Heart left ventricle (tissue), 16 donors: Measurements from ENCODE around the gene GLIPR1L1. TPM values are rescaled to one million over a fixed set of nuclear protein-coding genes. Genes with fewer than 3 reads are reported as not detected.

Experiments
- ATAC-seq, 4 donors: fragments of 200-7000 bp; cut with Tn5 transposase; one replicate each; pipeline ENCODE4 v1.9.1; 2020 to 2022; ENCODE audit warnings: moderate library complexity in 4 of 4, mild to moderate bottlenecking in 3 of 4, moderate number of reproducible peaks in 1 of 4
- DNase-seq, 5 donors: peaks; one replicate each; pipeline ENCODE4 v3.0.0-alpha.2; 2020
- H3K27ac ChIP-seq, 12 donors: fragments of 200-600 bp; sonication (generic) in 4 of 12; one replicate each; pipeline versions ENCODE4 v1.5.0 to v1.8.0; 2016 to 2022; ENCODE audit warnings: mild to moderate bottlenecking in 2 of 12
- H3K27me3 ChIP-seq, 9 donors: fragments of 200-600 bp; sonication (generic) in 2 of 9; one replicate each; pipeline versions ENCODE4 v1.5.1 to v1.8.0; 2016 to 2022; ENCODE audit warnings: mild to moderate bottlenecking in 3 of 9
- H3K36me3 ChIP-seq, 9 donors: fragments of 200-600 bp; sonication (generic) in 2 of 9; one replicate each; pipeline versions ENCODE4 v1.5.0 to v1.8.0; 2018 to 2022; ENCODE audit warnings: mild to moderate bottlenecking in 2 of 9
- H3K4me1 ChIP-seq, 12 donors: fragments of 200-600 bp; sonication (generic) in 4 of 12; one replicate each; pipeline versions ENCODE4 v1.5.0 to v1.8.0; 2016 to 2022; ENCODE audit warnings: mild to moderate bottlenecking in 3 of 12
- H3K4me3 ChIP-seq, 12 donors: fragments of 200-600 bp; sonication (generic) in 4 of 12; one replicate each; pipeline versions ENCODE4 v1.5.0 to v1.8.0; 2017 to 2022; ENCODE audit warnings: mild to moderate bottlenecking in 9 of 12, moderate library complexity in 4 of 12
- H3K9me3 ChIP-seq, 12 donors: fragments of 200-600 bp; sonication (generic) in 4 of 12; one replicate each; pipeline versions ENCODE4 v1.5.0 to v1.8.0; 2016 to 2022; ENCODE audit warnings: mild to moderate bottlenecking in 1 of 12
- POLR2A ChIP-seq, 2 donors: fragments of 450-650 bp; IDR thresholded peaks; one replicate each; pipeline ENCODE4 v1.6.1; 2017; ENCODE audit warnings: antibody characterized with exemption in 2 of 2, mild to moderate bottlenecking in 2 of 2, moderate library complexity in 2 of 2
- WGBS, 4 donors: extraction: QIAGEN DNeasy Blood & Tissue Kit in 2 of 4; methylation state at CpG; one replicate each; pipeline versions ENCODE4 v1.1.5 to v1.1.7; 2013 to 2018; 5-methylcytosine and 5-hydroxymethylcytosine counted together
- intact Hi-C, 10 donors: fragments of 100-400 bp; cut with DNase I; formaldehyde crosslinking; loops; one replicate each; pipeline versions ENCODE4 v1.11.1 to v1.14.2; 2022
- polyA plus RNA-seq, 2 donors: library from polyadenylated mRNA; stranded (reverse); fragments of 200-250 nt; gene quantifications; one replicate each; pipeline ENCODE4 v1.2.3, GENCODE V29; 2013
- total RNA-seq, 9 donors: library from RNA; depleted of rRNA in 2 of 9; stranded (reverse); fragments of >200 nt in 2 of 9; fragmentation: NEBNext Ultra II Directional in 3 of 9; extraction: Animal tissue kit (Norgen Biotek cat#: 25700) in 3 of 9; gene quantifications; one replicate each; pipeline versions ENCODE4 v1.1.0 to v1.2.4, GENCODE V29; 2016 to 2023
- TF ChIP-seq, protein P1 (sequence below), 12 donors: fragments of 200-600 bp; sonication (generic) in 4 of 12; IDR thresholded peaks; one replicate each; pipeline versions ENCODE4 v1.5.0 to v1.8.0; 2018 to 2022; ENCODE audit warnings: antibody characterized with exemption in 12 of 12, mild to moderate bottlenecking in 5 of 12
- donor health status: ischemic (EF 13 %, LVEDD 7.1; RV severe dilation, severe dysfunction).
- donor health status: healthy with polysubstance abuse.
- donor health status: DM: no; HTN: yes; CAD: no.
- donor health status: DM: no; HTN: no; CAD: no.
- donor health status: ischemic (EF 25% LVEDD 6.9; RV normal size, moderate dysfunction).
- donor health status: ischemic (EF 25% LVEDD 5.7; RV mildly dilated, moderate dysfunction).
- donor health status: healthy.
- donor health status: DM: yes; HTN: yes; CAD: no.
- donor health status: ischemic (EF 35%, LVEDD 5.7; RV mildly dilated, moderate dysfunction).
- donor health status: nonischemic (EF 11% LVEDD 7.7; RV severe dilation, severe dysfunction).
- donor health status: DM: yes; HTN: yes; CAD: no.
- donor health status: PGD.
- donor health status: ischemic (EF 29% LVEDD 5.4; RV normal size, mild dysfunction).
- donor health status: nonischemic (EF 23%, LVEDD 6.1; RV moderate dilation, normal function).

Gene GLIPR1L1
- total and polyA plus RNA-seq, 11 donors, result not detected

DNA sequence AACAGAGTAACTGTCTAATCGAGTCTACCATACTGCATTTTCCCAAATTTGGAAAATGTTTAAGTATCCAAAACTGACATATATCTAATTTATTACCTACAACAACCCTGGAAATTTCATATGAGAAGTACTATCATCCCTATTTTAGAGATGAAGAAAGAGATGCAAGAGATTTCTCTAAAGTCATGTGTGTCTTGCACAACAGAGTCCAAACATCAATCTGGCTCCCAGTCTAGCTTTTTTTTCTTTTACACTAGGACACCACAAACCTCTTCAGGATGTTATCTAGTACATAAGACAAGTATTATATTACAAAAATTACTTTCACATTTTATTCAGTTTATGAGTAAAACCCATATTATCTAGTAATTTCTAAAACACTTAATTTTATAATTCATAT is 43.5 kb upstream of the GLIPR1L1 start:
- Histone ChIP-seq H3K27ac (no peak overlapping the region), H3K27me3 (no peaks in the 10 kb centered on the region), H3K9me3 (no peaks in the 10 kb centered on the region), H3K4me1 (no peaks in the 10 kb centered on the region), H3K36me3 (peaks cover 0 to 3% (median 0%) of the 10 kb centered on the region in 9 donors), H3K4me3 (no peak overlapping the region)
- ATAC-seq, result no peak
- TF ChIP-seq, protein P1, sequence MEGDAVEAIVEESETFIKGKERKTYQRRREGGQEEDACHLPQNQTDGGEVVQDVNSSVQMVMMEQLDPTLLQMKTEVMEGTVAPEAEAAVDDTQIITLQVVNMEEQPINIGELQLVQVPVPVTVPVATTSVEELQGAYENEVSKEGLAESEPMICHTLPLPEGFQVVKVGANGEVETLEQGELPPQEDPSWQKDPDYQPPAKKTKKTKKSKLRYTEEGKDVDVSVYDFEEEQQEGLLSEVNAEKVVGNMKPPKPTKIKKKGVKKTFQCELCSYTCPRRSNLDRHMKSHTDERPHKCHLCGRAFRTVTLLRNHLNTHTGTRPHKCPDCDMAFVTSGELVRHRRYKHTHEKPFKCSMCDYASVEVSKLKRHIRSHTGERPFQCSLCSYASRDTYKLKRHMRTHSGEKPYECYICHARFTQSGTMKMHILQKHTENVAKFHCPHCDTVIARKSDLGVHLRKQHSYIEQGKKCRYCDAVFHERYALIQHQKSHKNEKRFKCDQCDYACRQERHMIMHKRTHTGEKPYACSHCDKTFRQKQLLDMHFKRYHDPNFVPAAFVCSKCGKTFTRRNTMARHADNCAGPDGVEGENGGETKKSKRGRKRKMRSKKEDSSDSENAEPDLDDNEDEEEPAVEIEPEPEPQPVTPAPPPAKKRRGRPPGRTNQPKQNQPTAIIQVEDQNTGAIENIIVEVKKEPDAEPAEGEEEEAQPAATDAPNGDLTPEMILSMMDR (IDR thresholded peaks at IDR 0.05), result no peak
- TF ChIP-seq POLR2A (IDR thresholded peaks at IDR 0.05), result no peak
- WGBS, 4 donors, result 88 to 93% (median 92%) methylated on average over 1 of the region's 1 CpG
- intact Hi-C loops, result loop anchor here in 1 of 10 donors (10.0 kb wide), 1 partner anchor 486 kb away; no protein-coding TSS in a partner anchor
- DNase-seq, result no peak

- WGBS, 4 donors, result 16 to 22% (median 20%) methylated on average over 3 of the region's 3 CpGs
- TF ChIP-seq POLR2A (IDR thresholded peaks at IDR 0.05), result no peak
- TF ChIP-seq, protein P1 (IDR thresholded peaks at IDR 0.05), result no peak
- H3K4me1 ChIP-seq, result no peaks in the 10 kb centered on the region
- no peaks in the 10 kb centered on the region for H3K9me3 ChIP-seq
- H3K27me3 ChIP-seq, result no peaks in the 10 kb centered on the region
- H3K27ac ChIP-seq, result no peak overlapping the region
- ATAC-seq (no peak), DNase-seq (no peak)
- H3K36me3 ChIP-seq, result peaks cover 0 to 6% (median 0%) of the 10 kb centered on the region in 9 donors
- H3K4me3 ChIP-seq, result no peak overlapping the region
- intact Hi-C loops, result loop anchor here in 1 of 10 donors (10.0 kb wide), 1 partner anchor 490 kb away; no protein-coding TSS in a partner anchor
Observed at GRCh38 chr12:75294336-75294735, 40.1 kb upstream of the GLIPR1L1 start.

DNA sequence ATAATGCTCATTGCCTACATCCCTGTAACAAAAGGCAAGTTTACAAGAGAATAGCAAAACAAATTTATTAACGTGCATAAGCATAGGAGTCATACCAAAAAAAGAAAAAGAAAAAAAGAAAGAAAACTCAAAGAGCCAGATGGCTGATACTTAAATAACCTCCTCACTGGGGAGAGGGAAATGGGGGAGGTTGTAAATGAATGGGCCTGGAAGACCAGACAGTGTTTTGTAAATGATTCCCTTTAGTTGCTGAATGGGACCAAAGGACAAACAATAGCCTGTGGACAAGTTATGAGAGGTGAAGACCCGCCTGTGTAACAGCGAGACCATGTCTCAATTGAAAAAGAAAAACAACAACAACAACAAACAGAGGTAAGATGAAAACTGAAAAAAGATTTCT is 39.7 kb upstream of the GLIPR1L1 start:
- intact Hi-C loops, result loop anchor here in 1 of 10 donors (10.0 kb wide), 1 partner anchor 490 kb away; no protein-coding TSS in a partner anchor
- no peak for ATAC-seq
- 59 to 70% (median 69%) methylated on average over 3 of the region's 3 CpGs for WGBS, 4 donors
- H3K27ac ChIP-seq, result no peak overlapping the region
- no peaks in the 10 kb centered on the region for H3K4me1 ChIP-seq
- H3K36me3 ChIP-seq, result peaks cover 0 to 6% (median 0%) of the 10 kb centered on the region in 9 donors
- TF ChIP-seq POLR2A (IDR thresholded peaks at IDR 0.05), result no peak
- TF ChIP-seq, protein P1 (IDR thresholded peaks at IDR 0.05), result no peak
- H3K4me3 ChIP-seq, result no peak overlapping the region
- H3K9me3 ChIP-seq, result no peaks in the 10 kb centered on the region
- no peak for DNase-seq
- H3K27me3 ChIP-seq, result no peaks in the 10 kb centered on the region

DNA sequence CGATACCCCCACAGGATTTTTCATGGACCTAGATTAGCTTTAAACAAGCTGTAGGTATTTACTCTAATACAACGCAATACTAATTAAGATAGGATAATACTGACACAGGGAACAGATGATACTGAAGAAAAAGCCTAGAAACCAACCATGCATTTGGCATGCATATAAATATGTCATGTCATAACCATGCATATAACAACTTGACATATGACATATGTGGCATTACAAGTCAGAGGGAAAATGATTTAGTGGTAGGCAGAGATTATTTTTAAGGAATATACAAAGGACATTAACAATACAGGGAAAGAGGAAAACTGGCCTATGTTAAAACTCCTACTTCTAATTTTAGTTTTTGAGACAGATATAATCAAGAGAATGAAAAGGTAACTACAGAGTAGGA is 32.2 kb upstream of the GLIPR1L1 start:
- ATAC-seq (no peak), DNase-seq (no peak)
- no peak for TF ChIP-seq POLR2A (IDR thresholded peaks at IDR 0.05)
- TF ChIP-seq, protein P1 (IDR thresholded peaks at IDR 0.05), result no peak
- no peak overlapping the region for H3K27ac ChIP-seq
- H3K36me3 ChIP-seq, result peaks cover 0 to 31% (median 7%) of the 10 kb centered on the region in 9 donors
- WGBS, 4 donors, result 88 to 92% (median 92%) methylated on average over 2 of the region's 2 CpGs
- peaks cover 0 to under 1% (median 0%) of the 10 kb centered on the region in 12 donors for H3K4me1 ChIP-seq
- H3K4me3 ChIP-seq, result no peak overlapping the region
- no peaks in the 10 kb centered on the region for H3K27me3 ChIP-seq
- H3K9me3 ChIP-seq, result peaks cover 0 to 7% (median 0%) of the 10 kb centered on the region in 12 donors
- intact Hi-C loops, result no loop called here
